Measurements from ENCODE around the gene FAM111A. TPM values are rescaled to one million over a fixed set of nuclear protein-coding genes. Genes with fewer than 3 reads are reported as not detected.

FAM111A gene
- total and polyA plus RNA-seq, 9 of the 15 experiments (the other 6 are each of a cell fraction or from before 2014, with no cell fraction given): 14.8 to 30.6 (median 20.1) TPM

- no peak for TF ChIP-seq CHD7 (IDR thresholded peaks at IDR 0.05; ENCODE audit: low read depth, low read length)
- no peak for TF ChIP-seq EWSR1 (IDR thresholded peaks at IDR 0.05; ENCODE audit: borderline replicate concordance, low read depth, partially characterized antibody)
- TF ChIP-seq CSDE1 (IDR thresholded peaks at IDR 0.05): no peak; a peak in 1 of 4 replicates
- TF ChIP-seq DMBX1 (CRISPR knock-in tag; IDR thresholded peaks at IDR 0.05; ENCODE audit: borderline replicate concordance): peak; percentile 24; the same call in 1 of the 2 replicates
- TF ChIP-seq ZNF583 (CRISPR knock-in tag; IDR thresholded peaks at IDR 0.05): 0 out of 2 replicates have a peak, but pooled peaks have one; percentile 12
- TF ChIP-seq SAP30 (IDR thresholded peaks at IDR 0.05; ENCODE audit: borderline replicate concordance, insufficient read depth, low read depth, low read length, poor library complexity, severe bottlenecking): peak; percentile 86
- peak; percentile 92 for TF ChIP-seq NR3C1 (CRISPR knock-in tag; IDR thresholded peaks at IDR 0.05)
- TF ChIP-seq ESRRA (IDR thresholded peaks at IDR 0.05; ENCODE audit: borderline replicate concordance, low read depth): 0 out of 2 replicates have a peak, but pooled peaks have one; percentile 19
- TF ChIP-seq CEBPB (tag; IDR thresholded peaks at IDR 0.05): no peak
- peak; percentile 62 for TF ChIP-seq ASH1L (IDR thresholded peaks at IDR 0.05; ENCODE audit: borderline replicate concordance, low read depth, partially characterized antibody)
- peak; percentile 76 for TF ChIP-seq TEAD4 (IDR thresholded peaks at IDR 0.05; ENCODE audit: low read length)
- peak; percentile 96 for TF ChIP-seq TEAD4 (CRISPR knock-in tag; IDR thresholded peaks at IDR 0.05; ENCODE audit: borderline replicate concordance)
- TF ChIP-seq FOXP4 (CRISPR knock-in tag; IDR thresholded peaks at IDR 0.05; ENCODE audit: borderline replicate concordance): peak; percentile 94
Observed at GRCh38 chr11:59144579-59145345, 2.1 kb downstream of the FAM111A start (continued).
